SK-N-SH (cell line): ENCODE data around the gene SLC16A10.

Experiments
- EP300 ChIP-seq, 2 experiments: IDR thresholded peaks; 2 replicates each; pipeline versions ENCODE4 v1.4.0 to v1.6.1; 2012; ENCODE audit warnings: borderline replicate concordance in 1 of 2, low read depth in 1 of 2, low read length in 1 of 2
- GABPA ChIP-seq: IDR thresholded peaks from 2 replicates; pipeline ENCODE4 v1.4.0; 2012; ENCODE audit warnings: low read depth, mild to moderate bottlenecking
- MAX ChIP-seq: IDR thresholded peaks from 2 replicates; pipeline ENCODE4 v1.4.0; 2012; ENCODE audit warnings: low read depth
- MEF2A ChIP-seq: IDR thresholded peaks from 2 replicates; pipeline ENCODE4 v1.4.0; 2012; ENCODE audit warnings: low read depth, borderline replicate concordance
- NRF1 ChIP-seq: IDR thresholded peaks from 2 replicates; pipeline ENCODE4 v1.6.1; 2012; ENCODE audit warnings: low read depth, mild to moderate bottlenecking, low read length
- RAD21 ChIP-seq: IDR thresholded peaks from 2 replicates; pipeline ENCODE4 v1.6.1; 2012; ENCODE audit warnings: mild to moderate bottlenecking, low read length
- RFX5 ChIP-seq: IDR thresholded peaks from 2 replicates; pipeline ENCODE4 v1.6.1; 2012; ENCODE audit warnings: mild to moderate bottlenecking, improper control_type of control experiment, low read length
- SMC3 ChIP-seq: IDR thresholded peaks from 2 replicates; pipeline ENCODE4 v1.6.1; 2012; ENCODE audit warnings: low read depth, low read length, improper control_type of control experiment
- TAF1 ChIP-seq: IDR thresholded peaks from 2 replicates; pipeline ENCODE4 v1.6.1; 2012; ENCODE audit warnings: low read depth, mild to moderate bottlenecking, low read length, moderate library complexity, borderline replicate concordance
- USF1 ChIP-seq: IDR thresholded peaks from 2 replicates; pipeline ENCODE4 v1.4.0; 2012; ENCODE audit warnings: low read depth, borderline replicate concordance
- YY1 ChIP-seq: IDR thresholded peaks from 2 replicates; pipeline ENCODE4 v1.4.0; 2012; ENCODE audit warnings: low read depth, mild to moderate bottlenecking
- TF ChIP-seq, protein P1 (sequence below): fragments of 200-600 bp; sonication (generic); IDR thresholded peaks from 2 replicates; pipeline ENCODE4 v1.6.1; 2017; ENCODE audit warnings: antibody characterized with exemption, mild to moderate bottlenecking, moderate library complexity

DNA sequence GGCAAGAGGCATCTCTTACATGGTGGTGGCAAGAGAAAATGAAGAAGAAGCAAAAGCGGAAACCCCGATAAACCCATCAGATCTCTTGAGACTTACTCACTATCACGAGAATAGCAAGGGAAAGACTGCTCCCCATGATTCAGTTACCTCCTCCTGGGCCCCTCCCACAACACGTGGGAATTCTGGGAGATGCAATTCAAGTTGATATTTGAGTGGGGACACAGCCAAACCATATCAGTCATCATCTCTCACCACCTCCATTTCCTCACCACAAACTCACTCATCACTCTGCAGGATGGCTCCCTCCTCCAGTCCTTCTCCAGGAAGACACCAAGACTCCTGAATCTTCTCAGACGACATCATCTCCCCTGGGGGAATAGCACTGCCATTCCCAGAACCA lies 25.8 kb upstream of the SLC16A10 start:
- TF ChIP-seq MAX (no peak), SMC3 (no peak), USF1 (no peak), EP300 (IDR thresholded peaks at IDR 0.05; ENCODE audit: borderline replicate concordance in 1 of 2, low read depth in 1 of 2, low read length in 1 of 2) (no peak), MEF2A (no peak), GABPA (no peak), RAD21 (no peak), NRF1 (no peak), RFX5 (no peak), YY1 (no peak), TAF1 (no peak)
- TF ChIP-seq, protein P1, sequence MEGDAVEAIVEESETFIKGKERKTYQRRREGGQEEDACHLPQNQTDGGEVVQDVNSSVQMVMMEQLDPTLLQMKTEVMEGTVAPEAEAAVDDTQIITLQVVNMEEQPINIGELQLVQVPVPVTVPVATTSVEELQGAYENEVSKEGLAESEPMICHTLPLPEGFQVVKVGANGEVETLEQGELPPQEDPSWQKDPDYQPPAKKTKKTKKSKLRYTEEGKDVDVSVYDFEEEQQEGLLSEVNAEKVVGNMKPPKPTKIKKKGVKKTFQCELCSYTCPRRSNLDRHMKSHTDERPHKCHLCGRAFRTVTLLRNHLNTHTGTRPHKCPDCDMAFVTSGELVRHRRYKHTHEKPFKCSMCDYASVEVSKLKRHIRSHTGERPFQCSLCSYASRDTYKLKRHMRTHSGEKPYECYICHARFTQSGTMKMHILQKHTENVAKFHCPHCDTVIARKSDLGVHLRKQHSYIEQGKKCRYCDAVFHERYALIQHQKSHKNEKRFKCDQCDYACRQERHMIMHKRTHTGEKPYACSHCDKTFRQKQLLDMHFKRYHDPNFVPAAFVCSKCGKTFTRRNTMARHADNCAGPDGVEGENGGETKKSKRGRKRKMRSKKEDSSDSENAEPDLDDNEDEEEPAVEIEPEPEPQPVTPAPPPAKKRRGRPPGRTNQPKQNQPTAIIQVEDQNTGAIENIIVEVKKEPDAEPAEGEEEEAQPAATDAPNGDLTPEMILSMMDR: no peak
